HFF-Myc (cell line): Measurements from ENCODE around the gene CCDC71.

ENCODE experiments used
- DNase-seq: peaks from one replicate; pipeline ENCODE4 v3.0.0-alpha.2; 2011; ENCODE audit warnings: low read depth; ENCODE audit errors: extremely low read depth
- H3K4me3 ChIP-seq: replicated peaks from 2 replicates; pipeline ENCODE4 v1.5.1; 2011; ENCODE audit warnings: low read depth, mild to moderate bottlenecking, control low read depth, low read length
- TF ChIP-seq, protein P1 (sequence below): IDR thresholded peaks from 2 replicates; pipeline ENCODE4 v1.5.1; 2012; ENCODE audit warnings: mild to moderate bottlenecking, low read depth, low read length, control low read depth; ENCODE audit errors: missing control alignments

CCDC71 gene

DNA sequence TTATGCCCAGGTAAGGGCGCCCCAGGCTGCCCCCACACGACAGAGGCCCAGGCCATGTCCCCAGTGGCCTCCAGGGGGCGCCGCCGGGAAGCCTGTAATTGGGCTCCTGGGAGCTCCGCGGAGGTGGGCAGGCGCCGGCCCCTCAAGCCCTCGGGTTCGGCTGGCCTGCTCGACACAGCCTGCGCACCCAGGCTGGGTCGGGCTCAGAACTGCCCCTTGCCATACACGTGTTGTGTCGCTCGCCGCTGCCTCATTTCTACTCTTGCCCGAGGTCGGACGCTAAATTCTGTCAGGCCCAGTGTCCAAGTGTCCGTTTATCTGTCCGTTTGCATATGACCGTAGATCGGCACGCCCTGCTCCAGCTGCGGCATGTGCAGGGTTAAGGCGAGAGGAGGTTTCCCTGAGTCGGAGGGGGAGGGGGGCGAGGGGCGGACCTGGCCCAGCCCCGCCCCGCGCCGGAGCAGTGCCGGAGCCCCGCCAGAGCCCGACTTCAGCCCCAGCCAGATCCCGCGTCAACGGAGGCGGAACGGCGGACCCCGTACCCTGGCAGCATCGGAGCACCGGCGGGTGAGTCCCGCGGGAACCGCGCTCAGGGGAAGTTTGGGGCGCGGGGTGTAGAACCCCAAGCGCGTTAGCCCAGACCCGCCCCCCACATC, 5.1 kb upstream of the CCDC71 start, which contains the start of gene KLHDC8B:
TSS of gene KLHDC8B (plus strand) at position 480 of the 656 bp plus-strand sequence. CDS start 1,172 bp downstream, outside the sequence.
- TF ChIP-seq, protein P1, sequence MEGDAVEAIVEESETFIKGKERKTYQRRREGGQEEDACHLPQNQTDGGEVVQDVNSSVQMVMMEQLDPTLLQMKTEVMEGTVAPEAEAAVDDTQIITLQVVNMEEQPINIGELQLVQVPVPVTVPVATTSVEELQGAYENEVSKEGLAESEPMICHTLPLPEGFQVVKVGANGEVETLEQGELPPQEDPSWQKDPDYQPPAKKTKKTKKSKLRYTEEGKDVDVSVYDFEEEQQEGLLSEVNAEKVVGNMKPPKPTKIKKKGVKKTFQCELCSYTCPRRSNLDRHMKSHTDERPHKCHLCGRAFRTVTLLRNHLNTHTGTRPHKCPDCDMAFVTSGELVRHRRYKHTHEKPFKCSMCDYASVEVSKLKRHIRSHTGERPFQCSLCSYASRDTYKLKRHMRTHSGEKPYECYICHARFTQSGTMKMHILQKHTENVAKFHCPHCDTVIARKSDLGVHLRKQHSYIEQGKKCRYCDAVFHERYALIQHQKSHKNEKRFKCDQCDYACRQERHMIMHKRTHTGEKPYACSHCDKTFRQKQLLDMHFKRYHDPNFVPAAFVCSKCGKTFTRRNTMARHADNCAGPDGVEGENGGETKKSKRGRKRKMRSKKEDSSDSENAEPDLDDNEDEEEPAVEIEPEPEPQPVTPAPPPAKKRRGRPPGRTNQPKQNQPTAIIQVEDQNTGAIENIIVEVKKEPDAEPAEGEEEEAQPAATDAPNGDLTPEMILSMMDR, result peak; percentile 98
- DNase-seq, result peak; percentile 46
- peak within 1 kb of the TSS; percentile 61 for H3K4me3 ChIP-seq

DNA sequence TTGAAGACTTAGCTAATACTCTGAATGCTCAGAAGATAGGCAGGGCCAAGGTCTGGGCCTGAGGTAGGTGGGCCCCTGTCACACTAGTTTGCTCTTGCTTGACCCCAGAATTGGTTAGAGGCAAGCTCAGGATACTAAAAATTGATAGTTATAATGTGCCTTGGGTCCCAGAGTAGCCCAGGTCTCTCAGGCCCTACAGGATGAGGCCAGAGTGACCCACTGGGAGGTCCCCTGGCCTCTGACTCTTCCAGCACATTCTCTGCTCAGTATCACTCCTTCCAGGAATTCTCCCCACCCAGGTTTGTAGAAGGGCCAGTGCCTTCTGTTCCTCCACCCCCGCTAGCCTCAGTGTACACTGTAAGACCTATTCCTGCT, 4.6 kb upstream of the CCDC71 start:
- peak overlapping the region; percentile 61 for H3K4me3 ChIP-seq
- TF ChIP-seq, protein P1, result no peak
- no peak for DNase-seq

DNA sequence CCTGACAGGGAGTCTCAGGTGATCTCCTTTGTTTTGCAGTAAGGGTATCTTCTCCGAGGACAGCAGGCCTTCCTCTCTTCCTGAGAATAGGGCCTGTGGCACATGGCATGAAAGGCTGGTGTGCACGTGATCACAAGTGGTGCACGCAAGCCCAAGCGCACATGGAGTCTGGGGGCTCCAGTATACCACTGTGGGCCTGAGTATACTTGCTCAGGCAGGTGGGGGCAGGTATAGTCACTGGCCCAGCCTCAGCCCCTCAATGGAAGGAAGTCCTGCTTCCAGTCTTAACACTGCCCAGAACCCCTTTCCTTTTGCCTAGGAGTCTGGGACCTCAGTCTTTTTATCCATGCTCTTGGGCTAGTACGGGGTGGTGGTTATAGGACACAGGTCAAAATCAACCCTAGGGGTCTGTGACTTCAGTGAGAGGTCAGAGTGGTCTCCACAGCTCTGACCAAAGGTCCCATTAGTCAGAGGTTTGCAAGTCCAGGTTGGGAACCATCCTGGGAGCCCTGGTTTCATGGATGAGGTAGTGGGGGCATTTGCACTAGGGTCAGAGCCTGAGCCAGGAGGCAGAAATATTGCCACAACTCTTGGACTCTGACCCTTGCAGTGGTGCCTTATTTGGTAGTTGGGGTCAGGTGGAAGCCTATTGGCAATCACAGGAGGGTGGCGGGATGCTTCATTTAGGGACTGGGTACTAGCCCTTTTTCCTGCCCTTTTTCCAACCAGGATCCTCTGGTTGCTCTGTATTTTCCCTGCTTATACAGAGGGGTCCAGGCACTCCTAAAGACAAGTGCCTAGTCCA, 823 bp upstream of the CCDC71 start:
- peak overlapping the region; percentile 96 for H3K4me3 ChIP-seq
- DNase-seq, result no peak
- TF ChIP-seq, protein P1, result no peak

DNA sequence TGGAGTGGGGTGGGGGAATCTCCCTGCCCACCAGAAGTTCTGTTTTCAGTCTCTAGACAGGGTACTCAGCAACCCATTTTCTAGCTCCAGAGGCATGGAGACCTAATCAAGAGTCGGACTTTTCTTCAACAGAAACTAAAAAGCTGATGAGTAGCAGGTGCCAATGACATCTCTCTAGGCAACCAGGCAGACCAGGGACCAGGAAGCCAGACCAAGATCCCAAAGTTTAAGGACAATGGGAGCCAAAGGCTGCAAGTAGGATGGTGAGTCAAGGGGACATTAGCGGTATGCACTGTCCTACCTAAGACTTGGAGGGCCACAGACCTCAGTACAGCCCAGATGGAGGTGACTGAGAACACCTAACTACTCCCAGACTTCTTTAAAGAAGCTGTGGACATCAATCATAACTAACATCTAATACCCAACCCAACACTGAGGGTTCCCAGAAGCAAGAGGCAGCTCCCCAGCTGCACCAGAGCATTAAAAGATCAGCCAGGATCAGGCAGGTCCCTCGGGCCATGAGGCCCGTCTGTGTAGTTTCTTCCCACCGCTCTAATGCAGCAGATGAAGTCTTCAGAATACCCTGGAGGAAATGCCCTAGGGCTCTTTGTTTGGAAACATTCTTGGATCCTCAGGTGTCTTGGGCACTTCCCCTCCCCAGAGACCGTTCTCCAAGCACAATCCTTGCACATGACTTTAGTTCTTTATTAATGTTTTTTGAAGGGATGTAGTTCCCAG, 979 bp downstream of the CCDC71 start:
- TF ChIP-seq, protein P1, result no peak
- no peak for DNase-seq
- peak overlapping the region; percentile 96 for H3K4me3 ChIP-seq

DNA sequence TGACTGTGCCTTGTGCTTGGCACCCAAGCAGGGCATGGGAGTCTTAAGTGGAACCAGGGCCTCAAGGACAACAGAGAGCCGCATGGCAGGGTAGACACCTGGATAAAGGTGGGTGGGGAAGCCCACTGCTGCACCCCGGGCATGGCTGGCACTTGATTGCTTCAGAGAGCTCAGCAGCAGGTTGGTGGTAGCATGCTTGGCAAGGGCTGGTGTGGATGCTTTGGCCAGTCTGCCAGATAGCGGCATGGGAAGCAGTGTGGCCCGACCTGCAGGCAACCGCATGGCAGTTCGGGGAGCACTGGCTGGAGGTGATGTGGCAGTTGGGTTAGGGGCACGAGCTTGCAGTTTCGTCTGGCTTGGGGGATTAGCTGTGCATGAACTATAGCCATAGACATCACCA, 2.5 kb downstream of the CCDC71 start:
- no peak for DNase-seq
- H3K4me3 ChIP-seq, result no peak overlapping the region
- TF ChIP-seq, protein P1, result no peak

DNA sequence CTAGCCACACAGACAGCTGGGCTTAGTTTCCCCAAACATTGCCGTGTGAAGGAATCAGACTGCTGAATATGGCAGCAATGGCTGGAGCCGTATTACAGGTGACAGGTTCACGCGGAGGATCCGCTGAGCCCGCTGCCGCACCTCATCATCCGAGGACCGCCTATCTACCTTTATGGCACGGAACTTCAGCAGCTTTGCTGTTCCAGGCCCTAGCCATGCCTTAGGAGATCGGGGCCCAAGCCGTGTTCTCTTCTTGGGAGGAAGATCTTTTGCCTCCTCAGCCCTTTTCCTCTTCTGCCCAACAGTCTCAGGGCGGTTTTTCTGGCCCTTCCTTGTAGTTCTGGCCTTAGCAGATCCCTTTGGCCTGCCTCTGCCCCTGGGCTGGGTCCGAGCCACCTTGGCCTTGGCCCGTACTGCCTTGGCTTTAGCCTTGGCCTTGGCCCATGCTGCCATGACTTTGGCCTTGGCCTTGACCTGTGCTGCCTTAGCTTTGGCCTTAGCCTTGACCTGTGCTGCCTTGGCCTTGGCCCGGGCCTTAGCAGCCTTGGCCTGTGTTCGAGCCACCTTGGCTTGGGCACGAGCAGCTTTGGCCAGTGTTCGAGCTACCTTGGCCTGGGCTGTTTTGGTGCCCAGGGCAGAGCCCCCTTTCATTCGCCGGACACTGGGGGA, 3.2 kb downstream of the CCDC71 start:
- no peak for DNase-seq
- TF ChIP-seq, protein P1, result no peak
- no peak overlapping the region for H3K4me3 ChIP-seq
